Ascending aorta (tissue), 2 donors: ENCODE measurements around the gene RNF40. TPM values are rescaled to one million over a fixed set of nuclear protein-coding genes. Genes with fewer than 3 reads are reported as not detected.
A peak's percentile ranks its signal among the peaks of the same experiment; 100 is the strongest.

Experiments used
- DNase-seq, 2 donors: peaks; one replicate each; pipeline ENCODE4 v3.0.0-alpha.2; 2019; ENCODE audit warnings: low spot score in 2 of 2
- H3K27ac ChIP-seq, 2 donors: fragments of 200-600 bp; sonication (generic); one replicate each; pipeline ENCODE4 v1.5.1; 2016 to 2017; ENCODE audit warnings: mild to moderate bottlenecking in 1 of 2
- H3K27me3 ChIP-seq: fragments of 200-600 bp; sonication (generic); one replicate; pipeline ENCODE4 v1.5.1; 2017
- H3K36me3 ChIP-seq, 2 donors: fragments of 200-600 bp; sonication (generic); one replicate each; pipeline ENCODE4 v1.5.1; 2016
- H3K4me1 ChIP-seq, 2 donors: fragments of 200-600 bp; sonication (generic); one replicate each; pipeline ENCODE4 v1.5.1; 2016 to 2017; ENCODE audit warnings: mild to moderate bottlenecking in 1 of 2
- H3K4me3 ChIP-seq, 2 donors: fragments of 200-600 bp; sonication (generic); one replicate each; pipeline ENCODE4 v1.5.1; 2016 to 2017; ENCODE audit warnings: mild to moderate bottlenecking in 1 of 2
- H3K9me3 ChIP-seq, 2 donors: fragments of 200-600 bp; sonication (generic); one replicate each; pipeline ENCODE4 v1.5.1; 2016
- CTCF ChIP-seq, 3 experiments: fragments of 200-600 bp in 2 of 3; fragments of 450-650 bp in 1 of 3; sonication (generic) in 2 of 3; IDR thresholded peaks; one replicate each; pipeline ENCODE4 v1.5.1; 2016 to 2019; ENCODE audit warnings: antibody characterized with exemption in 3 of 3, mild to moderate bottlenecking in 1 of 3, moderate library complexity in 1 of 3
- intact Hi-C: fragments of 100-400 bp; cut with DNase I; formaldehyde crosslinking; loops from one replicate; pipeline ENCODE4 v1.15.1; 2023
- total RNA-seq: library from RNA; depleted of rRNA; stranded (reverse); fragments of >200 nt; gene quantifications from one replicate; pipeline ENCODE4 v1.1.0, GENCODE V29; 2016

Gene RNF40
- total RNA-seq, 1 donor from 2014 or later: 66.3 TPM

- Histone ChIP-seq H3K9me3 (no peaks in the 10 kb centered on the region), H3K36me3 (peaks cover 87 to 93% of the 10 kb centered on the region in 2 donors), H3K4me3 (no peak overlapping the region), H3K4me1 (no peaks in the 10 kb centered on the region), H3K27ac (no peak overlapping the region), H3K27me3 (no peaks in the 10 kb centered on the region)
- TF ChIP-seq CTCF (IDR thresholded peaks at IDR 0.05): no peak
- intact Hi-C loops: no loop called here
- no peak for DNase-seq
Measured at GRCh38 chr16:30769379-30770089, 7.4 kb downstream of the RNF40 start.

GRCh38 chr16:30771726-30772125 lies 9.6 kb downstream of the RNF40 start:
- no peak overlapping the region for H3K27ac ChIP-seq
- intact Hi-C loops: no loop called here
- peaks cover 65 to 71% of the 10 kb centered on the region in 2 donors for H3K36me3 ChIP-seq
- no peak overlapping the region for H3K4me3 ChIP-seq
- H3K4me1 ChIP-seq: peaks cover 2 to 12% of the 10 kb centered on the region in 2 donors
- H3K9me3 ChIP-seq: no peaks in the 10 kb centered on the region
- TF ChIP-seq CTCF (IDR thresholded peaks at IDR 0.05): no peak
- H3K27me3 ChIP-seq: no peaks in the 10 kb centered on the region
- DNase-seq: no peak

- DNase-seq: no peak
- peaks cover 44 to 51% of the 10 kb centered on the region in 2 donors for H3K36me3 ChIP-seq
- no peak overlapping the region for H3K4me3 ChIP-seq
- intact Hi-C loops: no loop called here
- TF ChIP-seq CTCF (IDR thresholded peaks at IDR 0.05): no peak
- H3K27me3 ChIP-seq: no peaks in the 10 kb centered on the region
- no peaks in the 10 kb centered on the region for H3K9me3 ChIP-seq
- peaks cover 2 to 13% of the 10 kb centered on the region in 2 donors for H3K4me1 ChIP-seq
- no peak overlapping the region for H3K27ac ChIP-seq
Measured at GRCh38 chr16:30773826-30774225, 11.7 kb downstream of the RNF40 start.

GRCh38 chr16:30774367-30775130 lies 12.4 kb downstream of the RNF40 start:
- no peak for TF ChIP-seq CTCF (IDR thresholded peaks at IDR 0.05)
- peaks cover 2 to 13% of the 10 kb centered on the region in 2 donors for H3K4me1 ChIP-seq
- no peaks in the 10 kb centered on the region for H3K27me3 ChIP-seq
- peak overlapping the region; percentile 79 to 86 for H3K27ac ChIP-seq
- DNase-seq: no peak
- H3K4me3 ChIP-seq: peak overlapping the region; percentile 75 to 86
- H3K36me3 ChIP-seq: peaks cover 37 to 44% of the 10 kb centered on the region in 2 donors
- H3K9me3 ChIP-seq: no peaks in the 10 kb centered on the region
- intact Hi-C loops: loop anchor here (5.0 kb wide), 1 partner anchor 38 kb away; no protein-coding TSS in a partner anchor

GRCh38 chr16:30775131-30775391 lies 12.9 kb downstream of the RNF40 start:
- TF ChIP-seq CTCF (IDR thresholded peaks at IDR 0.05): no peak
- Histone ChIP-seq H3K4me3 (peak overlapping the region; percentile 75 to 86), H3K36me3 (peaks cover 32 to 39% of the 10 kb centered on the region in 2 donors), H3K9me3 (no peaks in the 10 kb centered on the region), H3K27ac (peak overlapping the region; percentile 79 to 86), H3K27me3 (no peaks in the 10 kb centered on the region), H3K4me1 (peaks cover 2 to 13% of the 10 kb centered on the region in 2 donors)
- intact Hi-C loops: loop anchor here (5.0 kb wide), 1 partner anchor 37 kb away; no protein-coding TSS in a partner anchor
- DNase-seq: no peak
